ENCODE data around the gene PPIL4. TPM values are rescaled to one million over a fixed set of nuclear protein-coding genes. Genes with fewer than 3 reads are reported as not detected.

PPIL4 gene
- total and polyA plus RNA-seq, 8 donors: 6.5 to 14.2 (median 8.8) TPM

DNA sequence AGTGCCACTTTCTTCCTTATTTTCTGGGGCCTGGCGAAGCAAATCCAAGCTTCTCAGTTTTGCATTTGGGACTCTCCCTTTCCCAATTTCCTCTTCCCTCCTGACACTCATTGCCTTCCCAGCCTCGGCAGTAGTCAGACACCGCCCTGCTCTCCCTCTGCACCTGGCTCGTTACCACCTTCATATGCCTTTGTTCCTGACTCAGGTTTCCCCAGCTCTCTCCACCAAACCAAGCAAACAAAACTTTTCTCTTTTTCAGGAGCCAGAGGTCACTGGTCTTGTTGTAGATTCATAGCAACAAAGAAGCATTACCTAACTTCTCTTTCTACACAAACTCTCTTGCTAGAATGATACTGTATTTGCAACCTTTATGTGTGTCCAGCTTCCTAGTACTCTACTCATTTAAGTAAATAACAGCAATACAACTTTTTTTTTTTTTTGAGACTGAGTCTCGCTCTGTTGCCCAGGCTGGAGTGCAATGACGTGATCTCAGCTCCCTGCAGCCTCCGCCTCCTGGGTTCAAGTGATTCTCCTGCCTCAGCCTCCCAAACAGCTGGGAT is 52.0 kb downstream of the PPIL4 start:
- no peak overlapping the region for H3K27ac ChIP-seq
- FAIRE-seq (no peak), ATAC-seq (peak in 1 of 4 donors; percentile 21)

DNA sequence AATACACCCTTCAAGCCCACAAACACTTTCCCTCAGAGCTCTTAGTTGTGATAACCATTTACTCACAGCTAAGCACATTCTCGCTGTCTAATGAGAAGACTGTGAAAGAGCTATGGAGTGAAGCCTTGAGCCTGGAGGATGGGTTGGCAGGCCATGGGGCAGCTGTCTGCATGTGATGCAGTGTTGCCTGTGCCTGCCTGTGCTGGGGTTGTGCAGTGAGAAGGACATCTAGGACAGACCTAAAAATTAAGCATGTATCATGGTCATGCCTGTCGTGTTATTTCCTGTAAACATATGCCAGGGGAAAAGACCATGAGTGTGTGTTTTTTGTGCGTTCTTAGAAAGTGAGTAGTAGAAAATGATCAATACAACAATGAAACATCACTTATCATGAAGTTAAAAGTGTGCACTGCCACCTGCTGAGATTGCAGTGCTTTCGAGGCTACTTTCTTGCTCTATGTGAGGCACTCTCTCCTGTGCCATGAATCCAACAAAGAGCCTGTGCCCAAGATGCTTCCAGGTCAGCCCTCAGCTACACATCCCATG is 53.0 kb downstream of the PPIL4 start:
- Histone ChIP-seq H3K27ac (no peak overlapping the region), H3K9me3 (no peaks in the 10 kb centered on the region), H3K27me3 (no peaks in the 10 kb centered on the region), H3K4me1 (no peaks in the 10 kb centered on the region), H3K36me3 (no peaks in the 10 kb centered on the region), H3K4me3 (no peak overlapping the region)
- DNase-seq (no peak), ATAC-seq (no peak), FAIRE-seq (no peak)
- 79 to 84% methylated on average over 4 of the region's 4 CpGs for WGBS, 2 donors
- intact Hi-C loops (cut with DNase I): no loop called here
- TF ChIP-seq, protein P1, sequence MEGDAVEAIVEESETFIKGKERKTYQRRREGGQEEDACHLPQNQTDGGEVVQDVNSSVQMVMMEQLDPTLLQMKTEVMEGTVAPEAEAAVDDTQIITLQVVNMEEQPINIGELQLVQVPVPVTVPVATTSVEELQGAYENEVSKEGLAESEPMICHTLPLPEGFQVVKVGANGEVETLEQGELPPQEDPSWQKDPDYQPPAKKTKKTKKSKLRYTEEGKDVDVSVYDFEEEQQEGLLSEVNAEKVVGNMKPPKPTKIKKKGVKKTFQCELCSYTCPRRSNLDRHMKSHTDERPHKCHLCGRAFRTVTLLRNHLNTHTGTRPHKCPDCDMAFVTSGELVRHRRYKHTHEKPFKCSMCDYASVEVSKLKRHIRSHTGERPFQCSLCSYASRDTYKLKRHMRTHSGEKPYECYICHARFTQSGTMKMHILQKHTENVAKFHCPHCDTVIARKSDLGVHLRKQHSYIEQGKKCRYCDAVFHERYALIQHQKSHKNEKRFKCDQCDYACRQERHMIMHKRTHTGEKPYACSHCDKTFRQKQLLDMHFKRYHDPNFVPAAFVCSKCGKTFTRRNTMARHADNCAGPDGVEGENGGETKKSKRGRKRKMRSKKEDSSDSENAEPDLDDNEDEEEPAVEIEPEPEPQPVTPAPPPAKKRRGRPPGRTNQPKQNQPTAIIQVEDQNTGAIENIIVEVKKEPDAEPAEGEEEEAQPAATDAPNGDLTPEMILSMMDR (IDR thresholded peaks at IDR 0.05): no peak

More for the DNA sequence above, 52.0 kb downstream of the PPIL4 start:
- no peak for DNase-seq
- intact Hi-C loops (cut with DNase I): no loop called here
- no peaks in the 10 kb centered on the region for H3K27me3 ChIP-seq
- WGBS, 2 donors: 90 to 92% methylated on average over 7 of the region's 7 CpGs
- no peaks in the 10 kb centered on the region for H3K4me1 ChIP-seq
- H3K36me3 ChIP-seq: no peaks in the 10 kb centered on the region
- no peaks in the 10 kb centered on the region for H3K9me3 ChIP-seq
- H3K4me3 ChIP-seq: no peak overlapping the region
- TF ChIP-seq, protein P1 (IDR thresholded peaks at IDR 0.05): no peak

DNA sequence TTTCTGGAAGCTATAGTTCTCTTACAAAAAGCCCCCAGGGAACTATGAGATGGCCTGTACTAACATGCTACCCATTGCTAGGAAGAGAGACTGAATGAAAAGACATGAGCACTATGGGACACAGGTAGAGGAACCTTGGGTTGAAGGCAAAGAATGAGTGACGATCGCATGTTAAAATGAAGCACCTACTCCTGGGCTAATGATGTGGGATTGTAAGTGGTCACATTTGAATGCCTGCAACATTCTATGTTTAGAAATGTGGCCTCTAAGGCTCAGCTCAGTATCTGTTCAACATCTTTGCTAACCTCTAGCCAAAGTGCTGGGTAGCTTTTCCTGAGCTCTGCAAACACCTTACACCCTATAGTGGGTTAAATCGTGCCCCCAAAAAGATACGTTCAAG is 55.9 kb downstream of the PPIL4 start:
- intact Hi-C loops (cut with DNase I): no loop called here
- no peaks in the 10 kb centered on the region for H3K4me1 ChIP-seq
- no peak for ATAC-seq
- 83 to 92% methylated on average over 4 of the region's 4 CpGs for WGBS, 2 donors
- H3K27me3 ChIP-seq: no peaks in the 10 kb centered on the region
- DNase-seq: no peak
- no peaks in the 10 kb centered on the region for H3K9me3 ChIP-seq
- no peak overlapping the region for H3K4me3 ChIP-seq
- FAIRE-seq: no peak
- no peak overlapping the region for H3K27ac ChIP-seq
- TF ChIP-seq, protein P1 (IDR thresholded peaks at IDR 0.05): no peak
- no peaks in the 10 kb centered on the region for H3K36me3 ChIP-seq

DNA sequence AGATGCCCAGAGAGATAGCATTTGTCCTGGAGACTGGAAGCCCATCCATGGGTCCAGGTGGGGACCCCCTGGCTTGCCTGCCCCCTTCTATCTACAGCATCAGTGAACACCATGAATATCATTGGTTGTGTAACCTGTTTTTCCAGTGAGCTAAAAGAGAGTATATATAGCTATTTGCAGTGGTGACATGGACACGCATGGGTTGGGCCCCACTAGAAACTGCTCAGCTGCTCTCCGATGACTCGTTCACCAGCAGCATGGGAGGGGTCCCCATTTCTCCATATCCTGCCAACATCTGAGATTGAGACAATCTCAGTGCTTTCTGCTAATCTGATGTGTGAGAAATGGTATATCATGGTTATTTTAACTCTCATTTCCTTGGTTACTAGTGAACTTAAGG is 57.0 kb downstream of the PPIL4 start:
- Histone ChIP-seq H3K27me3 (no peaks in the 10 kb centered on the region), H3K27ac (no peak overlapping the region), H3K4me1 (no peaks in the 10 kb centered on the region), H3K36me3 (no peaks in the 10 kb centered on the region), H3K9me3 (no peaks in the 10 kb centered on the region), H3K4me3 (no peak overlapping the region)
- ATAC-seq (no peak), DNase-seq (no peak), FAIRE-seq (no peak)
- intact Hi-C loops (cut with DNase I): no loop called here
- TF ChIP-seq, protein P1 (IDR thresholded peaks at IDR 0.05): no peak
- WGBS, 2 donors: 55 to 75% methylated on average over 3 of the region's 3 CpGs

DNA sequence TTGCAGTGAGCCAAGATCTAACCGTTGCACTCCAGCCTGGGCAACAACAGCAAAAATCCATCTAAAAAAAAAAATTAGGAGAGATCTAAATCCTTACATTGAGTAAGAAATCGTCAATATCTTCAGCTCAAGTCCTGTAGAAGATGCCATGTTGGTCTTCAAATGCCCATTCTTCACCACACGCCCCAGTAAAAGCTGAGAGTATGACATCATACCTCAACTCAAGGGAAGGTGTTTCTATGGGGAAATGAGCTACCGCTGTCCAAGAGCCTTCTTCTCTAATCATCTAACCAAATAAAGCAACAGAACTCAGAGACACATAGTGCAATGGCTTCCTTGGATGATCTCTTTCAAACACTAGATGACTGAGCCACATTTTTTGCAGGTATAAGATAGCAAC is 58.5 kb downstream of the PPIL4 start:
- intact Hi-C loops (cut with DNase I): no loop called here
- no peak for FAIRE-seq

More for the DNA sequence above, 58.5 kb downstream of the PPIL4 start:
- TF ChIP-seq, protein P1 (IDR thresholded peaks at IDR 0.05): no peak
- Histone ChIP-seq H3K27me3 (no peaks in the 10 kb centered on the region), H3K9me3 (no peaks in the 10 kb centered on the region), H3K36me3 (no peaks in the 10 kb centered on the region), H3K4me3 (no peak overlapping the region), H3K27ac (no peak overlapping the region), H3K4me1 (no peaks in the 10 kb centered on the region)
- ATAC-seq: no peak
- 88 to 90% methylated on average over 4 of the region's 4 CpGs for WGBS, 2 donors
- no peak for DNase-seq
